Measurements from ENCODE around the gene ABLIM3. TPM values are rescaled to one million over a fixed set of nuclear protein-coding genes. Genes with fewer than 3 reads are reported as not detected.

The ABLIM3 gene
- total and polyA plus RNA-seq, 9 of the 15 experiments (the other 6 are each of a cell fraction or from before 2014, with no cell fraction given): 0.03 to 0.38 (median 0.11) TPM

DNA sequence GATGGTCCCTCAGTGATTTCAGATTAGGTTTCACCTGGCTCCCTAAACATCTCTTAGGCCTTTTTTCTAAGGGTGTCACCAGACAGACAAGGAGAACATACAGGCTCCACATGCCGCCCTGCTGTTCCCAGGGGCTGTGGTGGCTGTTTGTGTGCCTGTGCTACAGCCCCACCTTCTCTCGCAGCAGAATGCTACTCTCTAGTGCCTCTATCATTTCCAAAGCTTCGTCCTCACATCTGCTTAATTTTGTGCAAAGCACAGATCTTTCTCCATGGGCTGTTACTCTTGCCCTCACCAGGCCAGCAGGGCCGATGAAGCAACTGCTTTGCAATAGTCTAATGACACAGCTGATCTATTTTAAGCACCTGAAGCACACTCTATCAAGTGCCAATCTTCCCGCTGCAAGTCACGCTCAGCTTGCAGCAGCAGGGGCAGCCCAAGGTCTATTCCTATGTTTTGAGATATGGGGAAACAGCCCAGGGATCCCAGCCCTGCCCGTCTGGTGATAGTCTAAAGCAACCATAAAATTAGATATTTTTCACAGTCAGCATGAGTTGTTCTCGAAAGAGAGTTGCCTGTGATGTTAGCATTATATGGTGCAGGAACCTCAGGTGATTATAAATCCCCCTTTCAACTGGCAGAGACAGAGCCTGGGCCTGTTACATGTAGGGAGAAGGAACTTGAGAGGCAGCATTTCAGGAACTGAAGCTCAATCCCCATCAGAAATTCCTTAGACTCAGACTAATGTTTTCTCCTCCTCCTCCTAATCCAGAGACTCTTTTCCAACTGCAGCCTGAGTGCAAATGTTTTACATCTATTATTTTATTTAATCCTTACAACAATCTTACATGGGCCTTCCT lies 12.7 kb downstream of the ABLIM3 start (continued):
- TF ChIP-seq ZBTB43 (CRISPR knock-in tag; IDR thresholded peaks at IDR 0.05): no peak
- no peak for TF ChIP-seq XRCC4 (IDR thresholded peaks at IDR 0.05; ENCODE audit: extremely low read depth, insufficient read depth, insufficient read length)
- TF ChIP-seq PML (IDR thresholded peaks at IDR 0.05; ENCODE audit: low read length): peak; percentile 36; the same call in 1 of the 2 replicates
- no peak for TF ChIP-seq E2F4 (CRISPR knock-in tag; IDR thresholded peaks at IDR 0.05; ENCODE audit: low read depth)
- TF ChIP-seq ARNT (IDR thresholded peaks at IDR 0.05): no peak
- TF ChIP-seq, protein P1, sequence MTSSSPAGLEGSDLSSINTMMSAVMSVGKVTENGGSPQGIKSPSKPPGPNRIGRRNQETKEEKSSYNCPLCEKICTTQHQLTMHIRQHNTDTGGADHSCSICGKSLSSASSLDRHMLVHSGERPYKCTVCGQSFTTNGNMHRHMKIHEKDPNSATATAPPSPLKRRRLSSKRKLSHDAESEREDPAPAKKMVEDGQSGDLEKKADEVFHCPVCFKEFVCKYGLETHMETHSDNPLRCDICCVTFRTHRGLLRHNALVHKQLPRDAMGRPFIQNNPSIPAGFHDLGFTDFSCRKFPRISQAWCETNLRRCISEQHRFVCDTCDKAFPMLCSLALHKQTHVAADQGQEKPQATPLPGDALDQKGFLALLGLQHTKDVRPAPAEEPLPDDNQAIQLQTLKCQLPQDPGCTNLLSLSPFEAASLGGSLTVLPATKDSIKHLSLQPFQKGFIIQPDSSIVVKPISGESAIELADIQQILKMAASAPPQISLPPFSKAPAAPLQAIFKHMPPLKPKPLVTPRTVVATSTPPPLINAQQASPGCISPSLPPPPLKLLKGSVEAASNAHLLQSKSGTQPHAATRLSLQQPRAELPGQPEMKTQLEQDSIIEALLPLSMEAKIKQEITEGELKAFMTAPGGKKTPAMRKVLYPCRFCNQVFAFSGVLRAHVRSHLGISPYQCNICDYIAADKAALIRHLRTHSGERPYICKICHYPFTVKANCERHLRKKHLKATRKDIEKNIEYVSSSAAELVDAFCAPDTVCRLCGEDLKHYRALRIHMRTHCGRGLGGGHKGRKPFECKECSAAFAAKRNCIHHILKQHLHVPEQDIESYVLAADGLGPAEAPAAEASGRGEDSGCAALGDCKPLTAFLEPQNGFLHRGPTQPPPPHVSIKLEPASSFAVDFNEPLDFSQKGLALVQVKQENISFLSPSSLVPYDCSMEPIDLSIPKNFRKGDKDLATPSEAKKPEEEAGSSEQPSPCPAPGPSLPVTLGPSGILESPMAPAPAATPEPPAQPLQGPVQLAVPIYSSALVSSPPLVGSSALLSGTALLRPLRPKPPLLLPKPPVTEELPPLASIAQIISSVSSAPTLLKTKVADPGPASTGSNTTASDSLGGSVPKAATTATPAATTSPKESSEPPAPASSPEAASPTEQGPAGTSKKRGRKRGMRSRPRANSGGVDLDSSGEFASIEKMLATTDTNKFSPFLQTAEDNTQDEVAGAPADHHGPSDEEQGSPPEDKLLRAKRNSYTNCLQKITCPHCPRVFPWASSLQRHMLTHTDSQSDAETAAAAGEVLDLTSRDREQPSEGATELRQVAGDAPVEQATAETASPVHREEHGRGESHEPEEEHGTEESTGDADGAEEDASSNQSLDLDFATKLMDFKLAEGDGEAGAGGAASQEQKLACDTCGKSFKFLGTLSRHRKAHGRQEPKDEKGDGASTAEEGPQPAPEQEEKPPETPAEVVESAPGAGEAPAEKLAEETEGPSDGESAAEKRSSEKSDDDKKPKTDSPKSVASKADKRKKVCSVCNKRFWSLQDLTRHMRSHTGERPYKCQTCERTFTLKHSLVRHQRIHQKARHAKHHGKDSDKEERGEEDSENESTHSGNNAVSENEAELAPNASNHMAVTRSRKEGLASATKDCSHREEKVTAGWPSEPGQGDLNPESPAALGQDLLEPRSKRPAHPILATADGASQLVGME (CRISPR knock-in tag; IDR thresholded peaks at IDR 0.05): no peak
- peak in 1 of 2 experiments; percentile 62; a peak in 1 of 4 replicates for TF ChIP-seq TBL1XR1 (IDR thresholded peaks at IDR 0.05; ENCODE audit: low read length in 2 of 2)
- TF ChIP-seq MCM2 (IDR thresholded peaks at IDR 0.05; ENCODE audit: low read depth): no peak
- TF ChIP-seq ZNF764 (CRISPR knock-in tag; IDR thresholded peaks at IDR 0.05; ENCODE audit: low read depth): no peak
- TF ChIP-seq TAF1 (IDR thresholded peaks at IDR 0.05; ENCODE audit: control insufficient read depth, extremely low read depth, insufficient read depth, low read length, severe bottlenecking): no peak
- TF ChIP-seq SLC30A9 (CRISPR knock-in tag; IDR thresholded peaks at IDR 0.05): no peak
- TF ChIP-seq HNRNPL (IDR thresholded peaks at IDR 0.05; ENCODE audit: low read depth, low read length): no peak
- TF ChIP-seq NFXL1 (CRISPR knock-in tag; IDR thresholded peaks at IDR 0.05): no peak
- no peak for TF ChIP-seq POLR3G (IDR thresholded peaks at IDR 0.05; ENCODE audit: extremely low read depth, insufficient read length, insufficient replicate concordance)
- no peak for TF ChIP-seq HDGF (IDR thresholded peaks at IDR 0.05)
- TF ChIP-seq ZNF280B (CRISPR knock-in tag; IDR thresholded peaks at IDR 0.05): no peak
- TF ChIP-seq ZNF212 (CRISPR knock-in tag; IDR thresholded peaks at IDR 0.05): no peak
- no peak for TF ChIP-seq TAF9B (IDR thresholded peaks at IDR 0.05; ENCODE audit: partially characterized antibody)
- TF ChIP-seq PURB (CRISPR knock-in tag; IDR thresholded peaks at IDR 0.05; ENCODE audit: low read depth): no peak

Data from K562 (cell line).